DOHH2 (cell line): ENCODE data around the gene E2F4.
A peak's percentile ranks its signal among the peaks of the same experiment; 100 is the strongest.

ENCODE experiments used
- H3F3A ChIP-seq: fragments of 200-600 bp; sonication (generic), shearing (Covaris generic); 2 replicates; pipeline ENCODE4 v1.6.0; 2016; ENCODE audit warnings: antibody characterized with exemption, mild to moderate bottlenecking; ENCODE audit not compliant: control insufficient read depth, insufficient read depth
- H3K27ac ChIP-seq: fragments of 200-600 bp; sonication (generic); 2 replicates; pipeline ENCODE4 v1.5.1; 2014; ENCODE audit warnings: low read depth, mild to moderate bottlenecking, low read length, moderate library complexity
- H3K27me3 ChIP-seq: fragments of 200-600 bp; sonication (generic); 2 replicates; pipeline ENCODE4 v1.6.1; 2014; ENCODE audit warnings: mild to moderate bottlenecking, low read length, mixed read lengths; ENCODE audit not compliant: control insufficient read depth
- H3K36me3 ChIP-seq: fragments of 200-600 bp; sonication (generic); 2 replicates; pipeline ENCODE4 v1.6.1; 2014; ENCODE audit warnings: mild to moderate bottlenecking, low read length, moderate library complexity, mixed read lengths; ENCODE audit not compliant: control insufficient read depth
- H3K4me1 ChIP-seq: fragments of 200-600 bp; sonication (generic); 2 replicates; pipeline ENCODE4 v1.6.1; 2014; ENCODE audit warnings: mild to moderate bottlenecking, low read length, mixed read lengths; ENCODE audit not compliant: control insufficient read depth
- H3K4me2 ChIP-seq: fragments of 200-600 bp; sonication (generic); 2 replicates; pipeline ENCODE4 v1.6.0; 2014; ENCODE audit warnings: mild to moderate bottlenecking, low read length, moderate library complexity
- H3K4me3 ChIP-seq: fragments of 200-600 bp; sonication (generic); 2 replicates; pipeline ENCODE4 v1.5.1; 2014; ENCODE audit warnings: mild to moderate bottlenecking, low read length, mixed read lengths
- H3K79me2 ChIP-seq: fragments of 200-600 bp; sonication (generic); 2 replicates; pipeline ENCODE4 v1.6.1; 2014; ENCODE audit warnings: mild to moderate bottlenecking, low read length, mixed read lengths; ENCODE audit not compliant: control insufficient read depth
- H3K9me2 ChIP-seq: fragments of 200-600 bp; sonication (generic); replicated peaks from 2 replicates; pipeline ENCODE4 v1.6.1; 2014; ENCODE audit warnings: mild to moderate bottlenecking, low read length, mixed read lengths; ENCODE audit not compliant: control insufficient read depth
- H3K9me3 ChIP-seq: fragments of 200-600 bp; sonication (generic); 2 replicates; pipeline ENCODE4 v1.6.1; 2014; ENCODE audit warnings: antibody characterized with exemption, low read length, mixed read lengths; ENCODE audit not compliant: control insufficient read depth, insufficient read depth
- H4K20me1 ChIP-seq: fragments of 200-600 bp; sonication (generic); 2 replicates; pipeline ENCODE4 v1.6.0; 2014; ENCODE audit warnings: low read depth, mild to moderate bottlenecking, antibody characterized with exemption, low read length, moderate library complexity; ENCODE audit not compliant: control insufficient read depth, insufficient read depth
- EZH2phosphoT487 ChIP-seq: fragments of 200-600 bp; sonication (generic); IDR thresholded peaks from 2 replicates; pipeline ENCODE4 v1.6.1; 2017; ENCODE audit warnings: borderline replicate concordance, mild to moderate bottlenecking, antibody characterized with exemption, low read length, moderate library complexity, mixed read lengths
- TF ChIP-seq, protein P1 (sequence below): fragments of 200-600 bp; sonication (generic); IDR thresholded peaks from one replicate; pipeline ENCODE4 v1.5.1; 2014; ENCODE audit warnings: antibody characterized with exemption, mild to moderate bottlenecking, low read depth, low read length; ENCODE audit not compliant: poor library complexity, severe bottlenecking

E2F4 gene

DNA sequence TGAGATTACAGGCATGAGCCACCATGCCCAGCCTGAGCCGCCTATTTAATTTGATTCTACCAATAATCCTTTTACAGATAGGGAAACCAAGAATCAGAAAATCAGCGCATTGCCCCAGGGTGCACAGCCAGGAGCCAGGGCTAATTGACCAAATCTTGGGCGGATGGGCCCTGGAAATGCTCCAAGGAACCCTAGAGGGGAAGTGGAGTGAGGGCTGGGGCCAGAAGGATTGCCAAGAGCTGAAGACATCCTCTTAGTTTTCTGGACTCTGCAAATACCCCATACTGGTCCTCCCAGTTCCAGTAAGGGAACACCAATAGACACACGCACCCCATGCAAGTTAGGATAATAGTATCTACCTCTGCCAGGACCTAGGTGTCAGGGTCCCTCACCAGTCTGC is 51.5 kb downstream of the E2F4 start:
- H3K36me3 ChIP-seq = no peaks in the 10 kb centered on the region
- no peak overlapping the region for H3K4me3 ChIP-seq
- no peaks in the 10 kb centered on the region for H3K9me3 ChIP-seq
- H3K27ac ChIP-seq = no peak overlapping the region
- no peak for TF ChIP-seq EZH2phosphoT487
- TF ChIP-seq, protein P1, sequence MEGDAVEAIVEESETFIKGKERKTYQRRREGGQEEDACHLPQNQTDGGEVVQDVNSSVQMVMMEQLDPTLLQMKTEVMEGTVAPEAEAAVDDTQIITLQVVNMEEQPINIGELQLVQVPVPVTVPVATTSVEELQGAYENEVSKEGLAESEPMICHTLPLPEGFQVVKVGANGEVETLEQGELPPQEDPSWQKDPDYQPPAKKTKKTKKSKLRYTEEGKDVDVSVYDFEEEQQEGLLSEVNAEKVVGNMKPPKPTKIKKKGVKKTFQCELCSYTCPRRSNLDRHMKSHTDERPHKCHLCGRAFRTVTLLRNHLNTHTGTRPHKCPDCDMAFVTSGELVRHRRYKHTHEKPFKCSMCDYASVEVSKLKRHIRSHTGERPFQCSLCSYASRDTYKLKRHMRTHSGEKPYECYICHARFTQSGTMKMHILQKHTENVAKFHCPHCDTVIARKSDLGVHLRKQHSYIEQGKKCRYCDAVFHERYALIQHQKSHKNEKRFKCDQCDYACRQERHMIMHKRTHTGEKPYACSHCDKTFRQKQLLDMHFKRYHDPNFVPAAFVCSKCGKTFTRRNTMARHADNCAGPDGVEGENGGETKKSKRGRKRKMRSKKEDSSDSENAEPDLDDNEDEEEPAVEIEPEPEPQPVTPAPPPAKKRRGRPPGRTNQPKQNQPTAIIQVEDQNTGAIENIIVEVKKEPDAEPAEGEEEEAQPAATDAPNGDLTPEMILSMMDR = no peak
- H3K4me1 ChIP-seq = peaks cover 39% of the 10 kb centered on the region
- peaks cover 8% of the 10 kb centered on the region for H3K27me3 ChIP-seq
- H3F3A ChIP-seq = peaks cover 7% of the 10 kb centered on the region
- peaks cover 3% of the 10 kb centered on the region; the same call in 1 of the 2 replicates for H4K20me1 ChIP-seq
- H3K79me2 ChIP-seq = peaks cover 8% of the 10 kb centered on the region
- H3K4me2 ChIP-seq = peak overlapping the region; percentile 80
- H3K9me2 ChIP-seq = no peaks in the 10 kb centered on the region

DNA sequence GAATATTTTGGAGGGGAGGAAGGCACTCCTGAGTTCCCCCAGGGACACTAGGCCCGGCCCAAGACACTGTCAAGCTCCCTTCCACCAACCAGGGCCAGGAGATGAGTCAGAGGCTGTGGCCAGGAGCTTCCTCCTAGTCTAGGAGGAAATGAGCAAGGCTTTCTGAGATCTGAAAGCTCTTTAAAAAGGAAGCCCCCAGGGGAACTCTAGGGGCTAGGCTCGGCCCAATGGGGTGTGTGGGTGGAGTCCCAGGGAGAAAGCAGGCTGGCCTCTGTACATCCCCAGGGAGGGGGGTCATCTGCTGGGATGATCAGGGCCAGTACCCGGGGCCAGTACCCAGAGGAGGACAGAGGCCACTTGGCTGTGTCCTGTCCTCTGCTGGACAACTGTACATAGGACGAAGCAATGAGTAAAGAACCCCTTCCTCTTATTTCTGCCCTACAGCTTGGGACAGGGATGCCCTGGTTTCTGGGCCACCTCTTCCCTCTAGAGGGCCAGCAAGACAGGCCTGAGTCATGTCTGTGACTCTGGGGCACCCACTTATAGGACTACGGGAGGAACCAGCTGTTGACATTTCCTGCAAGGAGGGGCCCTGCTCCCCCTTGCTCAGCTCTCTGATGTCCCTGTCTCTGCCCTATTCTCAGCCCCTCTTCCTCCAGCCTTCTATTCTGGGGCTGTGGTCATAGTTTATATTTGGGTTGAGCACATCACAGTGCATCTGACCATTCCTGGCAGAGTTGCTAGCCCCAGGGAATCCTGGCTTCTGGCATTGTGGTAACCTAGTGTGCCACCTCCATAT is 52.6 kb downstream of the E2F4 start:
- H4K20me1 ChIP-seq = peaks cover 3% of the 10 kb centered on the region; the same call in 1 of the 2 replicates
- peaks cover 18% of the 10 kb centered on the region for H3K27me3 ChIP-seq
- peaks cover 8% of the 10 kb centered on the region for H3K79me2 ChIP-seq
- H3K9me3 ChIP-seq = no peaks in the 10 kb centered on the region
- no peaks in the 10 kb centered on the region for H3K36me3 ChIP-seq
- H3K4me1 ChIP-seq = peaks cover 49% of the 10 kb centered on the region
- peak overlapping the region; percentile 55 for H3K27ac ChIP-seq
- H3K4me2 ChIP-seq = peak overlapping the region; percentile 80
- peaks cover 7% of the 10 kb centered on the region for H3F3A ChIP-seq
- TF ChIP-seq EZH2phosphoT487 = no peak
- TF ChIP-seq, protein P1 = no peak
- H3K4me3 ChIP-seq = peak overlapping the region; percentile 92
- no peaks in the 10 kb centered on the region for H3K9me2 ChIP-seq

DNA sequence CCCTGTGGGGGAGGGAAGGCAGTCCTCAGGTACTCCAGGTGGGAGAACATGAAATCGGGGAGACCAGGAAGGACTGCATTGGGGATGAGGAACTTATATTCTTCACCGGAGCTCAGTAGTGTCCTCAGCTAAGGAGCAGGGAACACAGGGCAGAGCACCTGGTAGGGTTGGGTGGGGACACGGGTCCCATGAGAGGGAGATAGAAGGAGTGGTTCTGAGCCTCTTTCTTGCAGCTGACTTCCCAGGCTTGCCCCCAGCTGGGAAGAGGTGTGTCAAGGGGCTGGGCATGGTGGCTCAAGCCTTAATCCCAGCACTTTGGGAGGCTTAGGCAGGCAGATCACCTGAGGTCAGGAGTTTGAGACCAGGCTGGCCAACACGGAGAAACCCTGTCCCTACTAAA is 53.2 kb downstream of the E2F4 start:
- H3K79me2 ChIP-seq = peaks cover 8% of the 10 kb centered on the region

More for the DNA sequence above, 53.2 kb downstream of the E2F4 start:
- Histone ChIP-seq H3K4me2 (peak overlapping the region; percentile 80), H3K4me3 (peak overlapping the region; percentile 92), H3K9me2 (no peaks in the 10 kb centered on the region), H3F3A (peaks cover 7% of the 10 kb centered on the region), H3K4me1 (peaks cover 50% of the 10 kb centered on the region), H3K27ac (peak overlapping the region; percentile 55), H3K27me3 (peaks cover 24% of the 10 kb centered on the region), H4K20me1 (peaks cover 3% of the 10 kb centered on the region; the same call in 1 of the 2 replicates), H3K9me3 (no peaks in the 10 kb centered on the region), H3K36me3 (no peaks in the 10 kb centered on the region)
- TF ChIP-seq, protein P1 = no peak
- TF ChIP-seq EZH2phosphoT487 = no peak
